IPS-18c (cell line): ENCODE results near the gene ZNF189.

Experiments used
- H3K4me3 ChIP-seq: 2 replicates; pipeline ENCODE4 v1.7.0; 2013; ENCODE audit warnings: low read depth, mild to moderate bottlenecking, low read length, moderate library complexity; ENCODE audit not compliant: insufficient read depth
- H3K9me3 ChIP-seq: one replicate; pipeline ENCODE4 v1.6.1; 2013; ENCODE audit warnings: mild to moderate bottlenecking, low read length, moderate library complexity; ENCODE audit not compliant: control insufficient read depth, insufficient read depth

ZNF189 gene

DNA sequence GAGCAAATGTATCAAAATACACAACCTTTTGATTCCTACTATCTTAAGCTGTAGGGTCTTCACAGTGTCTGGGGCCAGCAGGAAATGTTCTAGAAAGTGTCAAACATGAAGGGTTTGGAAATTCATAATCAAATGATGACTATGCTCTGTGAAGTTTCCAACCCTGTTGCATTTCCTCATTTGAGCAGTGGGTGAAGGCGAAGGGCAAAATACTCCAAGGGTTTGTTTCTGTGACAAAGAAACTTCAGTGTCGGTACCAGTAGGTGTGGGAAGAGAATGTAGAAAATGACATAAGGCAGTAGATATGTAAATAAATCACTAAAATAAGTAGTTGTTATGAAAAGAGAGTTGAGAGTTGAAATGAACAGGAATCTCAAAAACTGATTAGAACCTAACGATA is 36.3 kb downstream of the ZNF189 start:
- Histone ChIP-seq H3K9me3 (no peaks in the 10 kb centered on the region), H3K4me3 (no peak overlapping the region)

DNA sequence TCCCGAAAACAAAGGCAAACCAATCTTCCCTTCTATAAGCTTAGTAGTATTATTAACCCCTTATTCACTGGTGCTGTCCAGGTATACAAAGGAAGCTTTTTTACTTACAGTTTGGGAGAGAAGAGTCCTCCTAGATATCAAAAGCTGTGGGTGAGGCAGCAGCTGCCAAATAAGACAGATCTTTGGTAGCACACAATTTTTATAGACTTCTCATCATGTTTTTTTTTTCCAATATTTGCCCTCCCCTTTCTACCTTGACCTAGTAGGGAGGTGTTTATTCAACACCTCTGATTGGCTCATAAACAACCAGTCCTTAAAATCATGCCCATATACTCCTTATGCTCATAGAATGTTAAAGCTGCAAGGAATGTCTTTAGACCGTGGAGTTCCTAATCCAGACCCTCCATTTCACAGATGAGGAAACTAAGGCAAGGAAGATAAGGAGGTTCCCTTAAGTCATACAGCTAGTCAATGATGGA is 37.0 kb downstream of the ZNF189 start, which contains the start of gene ALDOB:
Gene ALDOB (minus strand): TSS at position 174 of the 479 bp plus-strand sequence. CDS start 4,887 bp downstream, outside the sequence.
- H3K9me3 ChIP-seq, result no peaks in the 10 kb centered on the region

GRCh38 chr9:101437806-101438232 is 39.2 kb downstream of the ZNF189 start:
- H3K9me3 ChIP-seq, result no peaks in the 10 kb centered on the region
- H3K4me3 ChIP-seq, result no peak overlapping the region

More for the DNA sequence above, 37.0 kb downstream of the ZNF189 start, which contains the start of gene ALDOB:
- no peak within 1 kb of the TSS for H3K4me3 ChIP-seq

- H3K4me3 ChIP-seq, result no peak overlapping the region
- H3K9me3 ChIP-seq, result no peaks in the 10 kb centered on the region
Measured at GRCh38 chr9:101438523-101438922, 39.9 kb downstream of the ZNF189 start.

- no peak overlapping the region for H3K4me3 ChIP-seq
- H3K9me3 ChIP-seq, result no peaks in the 10 kb centered on the region
Measured at GRCh38 chr9:101440714-101441230, 42.1 kb downstream of the ZNF189 start.

DNA sequence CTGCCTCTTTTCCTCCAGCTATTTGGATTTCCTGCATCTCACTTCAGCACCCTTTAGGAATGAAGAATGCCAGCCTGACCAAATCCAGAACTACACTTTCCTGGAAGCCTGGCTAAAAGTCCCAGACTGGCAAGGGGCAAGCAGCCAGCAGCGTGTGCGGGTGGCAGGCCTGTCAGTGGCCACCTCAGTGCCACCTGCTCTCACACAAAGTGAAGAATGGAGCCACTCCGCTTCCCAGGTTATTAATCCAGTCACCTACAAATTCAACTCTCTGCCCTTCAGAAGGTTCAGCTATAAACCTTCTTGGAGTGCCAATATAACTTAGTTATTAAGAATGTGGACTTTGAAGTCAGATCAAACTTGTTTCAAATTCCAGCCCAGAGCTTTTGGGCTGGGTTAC is 43.7 kb downstream of the ZNF189 start:
- Histone ChIP-seq H3K9me3 (no peaks in the 10 kb centered on the region), H3K4me3 (no peak overlapping the region)

GRCh38 chr9:101442736-101443135 is 44.1 kb downstream of the ZNF189 start:
- no peak overlapping the region for H3K4me3 ChIP-seq
- H3K9me3 ChIP-seq, result no peaks in the 10 kb centered on the region

DNA sequence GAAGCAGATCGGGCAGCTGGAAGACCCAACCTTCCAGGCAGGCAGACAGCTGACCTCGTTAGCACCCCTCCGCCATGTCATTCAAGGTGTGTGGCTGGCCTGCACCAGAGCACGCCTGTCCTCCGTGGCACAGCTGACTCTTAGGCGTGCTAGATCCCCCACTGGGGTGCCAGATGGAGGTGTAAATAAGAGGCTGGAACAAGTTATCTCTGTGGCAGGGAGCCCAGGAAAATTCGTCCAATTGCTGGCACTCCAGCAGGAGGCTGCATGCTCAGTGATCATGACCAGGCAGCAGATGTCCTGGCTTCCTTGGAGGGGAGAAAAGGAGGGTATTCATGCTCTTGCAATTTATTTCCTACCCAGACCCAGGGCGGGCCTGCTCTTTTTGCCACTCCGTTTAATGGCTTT is 44.7 kb downstream of the ZNF189 start:
- Histone ChIP-seq H3K4me3 (no peak overlapping the region), H3K9me3 (no peaks in the 10 kb centered on the region)

DNA sequence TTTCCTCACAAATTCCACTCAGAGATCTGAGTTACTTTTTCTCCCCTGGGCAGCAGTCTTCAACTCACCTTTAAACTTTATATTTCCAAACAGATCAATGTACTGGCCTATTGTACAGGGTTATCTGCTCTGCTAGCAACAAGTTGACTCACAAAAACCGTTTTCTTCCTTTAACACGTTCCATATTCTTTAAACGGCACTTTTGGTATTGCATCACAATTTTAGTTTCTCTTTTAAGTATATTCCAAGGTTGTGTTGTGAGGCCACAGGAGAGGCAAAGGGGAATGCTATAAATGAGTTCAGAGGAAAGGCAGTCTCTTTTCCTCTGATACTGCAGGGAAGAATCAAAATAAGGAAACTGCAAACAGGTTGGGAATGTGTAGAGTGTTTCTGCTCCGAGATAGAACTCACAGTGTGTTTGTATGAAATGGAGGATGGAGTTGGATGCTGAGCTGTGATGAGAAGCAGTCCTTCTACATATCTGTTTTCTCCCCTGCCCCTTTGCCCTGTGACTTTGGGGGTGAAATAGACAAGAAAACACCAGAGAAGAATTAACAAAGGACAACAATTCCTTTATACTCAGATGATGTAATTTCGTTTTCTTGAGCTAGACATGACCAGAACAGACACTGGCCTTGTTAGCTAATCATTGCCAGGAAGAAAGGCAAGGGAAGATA is 46.8 kb downstream of the ZNF189 start:
- Histone ChIP-seq H3K9me3 (no peaks in the 10 kb centered on the region), H3K4me3 (no peak overlapping the region)

DNA sequence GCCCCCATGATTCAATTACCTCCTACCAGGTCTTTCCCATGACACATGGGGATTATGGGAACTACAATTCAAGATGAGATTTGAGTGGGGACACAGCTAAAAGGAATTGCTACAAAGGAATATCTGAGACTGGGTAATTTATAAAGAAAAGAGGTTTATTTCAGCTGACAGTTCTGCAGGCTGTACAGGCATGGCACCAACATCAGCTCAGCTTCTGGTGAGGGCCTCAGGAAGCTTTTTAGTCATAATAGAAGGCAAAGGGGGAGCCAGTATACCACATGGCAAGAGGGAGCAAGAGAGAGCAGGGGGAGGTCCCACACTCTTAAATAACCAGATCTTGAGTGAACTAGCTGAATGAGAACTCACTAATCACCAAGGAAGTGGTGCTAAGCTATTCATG is 48.1 kb downstream of the ZNF189 start:
- no peak overlapping the region for H3K4me3 ChIP-seq
- H3K9me3 ChIP-seq, result peaks cover 2% of the 10 kb centered on the region

GRCh38 chr9:101448680-101449070 is 50.0 kb downstream of the ZNF189 start:
- H3K9me3 ChIP-seq, result peaks cover 4% of the 10 kb centered on the region
- H3K4me3 ChIP-seq, result no peak overlapping the region; the same call in 1 of the 2 replicates

DNA sequence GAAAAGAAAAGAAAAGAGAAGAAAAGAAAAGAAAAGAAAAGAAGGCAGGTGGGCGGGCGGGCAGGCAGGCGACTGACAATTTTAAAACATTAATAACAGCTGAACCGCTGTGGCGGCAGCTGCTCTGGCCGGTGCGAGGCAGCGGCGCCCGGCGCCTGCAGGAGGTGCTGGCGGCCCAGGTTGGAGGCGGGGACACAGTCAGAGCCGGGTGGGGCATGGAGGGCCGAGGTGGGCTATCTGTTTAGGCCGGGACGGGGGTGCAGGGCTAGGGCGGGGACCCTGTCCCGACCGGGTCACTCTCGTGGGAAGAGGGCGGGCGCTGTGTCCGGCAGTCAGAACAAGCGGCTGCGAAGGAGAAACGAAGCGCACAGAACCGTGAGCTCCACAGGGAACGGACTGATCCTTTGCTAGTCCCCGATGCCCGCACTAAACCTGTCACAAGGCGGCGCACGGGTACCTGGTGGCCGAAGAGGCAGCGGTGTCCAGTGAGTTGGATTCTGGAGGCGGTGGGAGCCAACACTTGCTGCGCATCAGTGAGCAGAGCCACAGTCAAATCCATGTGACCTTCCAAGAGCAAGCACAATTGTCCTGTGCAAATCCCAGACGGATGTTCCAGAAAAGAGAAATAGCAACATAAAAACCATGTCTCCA is 50.5 kb downstream of the ZNF189 start:
- H3K4me3 ChIP-seq, result peak overlapping the region; percentile 66
- peaks cover 4% of the 10 kb centered on the region for H3K9me3 ChIP-seq

- Histone ChIP-seq H3K9me3 (peaks cover 4% of the 10 kb centered on the region), H3K4me3 (no peak overlapping the region)
Measured at GRCh38 chr9:101450931-101451330, 52.3 kb downstream of the ZNF189 start.

DNA sequence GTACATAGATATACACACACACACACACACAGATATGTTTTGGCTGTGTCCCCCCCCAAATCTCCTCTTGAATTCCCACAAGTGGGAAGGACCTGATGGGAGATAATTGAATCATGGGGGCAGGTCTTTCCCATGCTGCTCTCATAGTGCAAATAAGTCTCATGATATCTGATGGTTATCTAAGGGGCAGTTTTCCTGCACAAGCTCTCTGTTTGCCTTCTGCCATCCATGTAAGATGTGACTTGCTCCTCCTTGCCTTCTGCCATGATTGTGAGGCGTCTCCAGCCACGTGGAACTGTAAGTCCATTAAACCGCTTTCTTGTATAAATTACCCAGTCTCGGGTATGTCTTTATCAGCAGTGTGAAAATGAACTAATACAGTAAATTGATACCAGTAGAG is 52.8 kb downstream of the ZNF189 start:
- Histone ChIP-seq H3K9me3 (peaks cover 4% of the 10 kb centered on the region), H3K4me3 (no peak overlapping the region)

- Histone ChIP-seq H3K9me3 (peaks cover 4% of the 10 kb centered on the region), H3K4me3 (no peak overlapping the region)
Measured at GRCh38 chr9:101453776-101454570, 55.3 kb downstream of the ZNF189 start.

DNA sequence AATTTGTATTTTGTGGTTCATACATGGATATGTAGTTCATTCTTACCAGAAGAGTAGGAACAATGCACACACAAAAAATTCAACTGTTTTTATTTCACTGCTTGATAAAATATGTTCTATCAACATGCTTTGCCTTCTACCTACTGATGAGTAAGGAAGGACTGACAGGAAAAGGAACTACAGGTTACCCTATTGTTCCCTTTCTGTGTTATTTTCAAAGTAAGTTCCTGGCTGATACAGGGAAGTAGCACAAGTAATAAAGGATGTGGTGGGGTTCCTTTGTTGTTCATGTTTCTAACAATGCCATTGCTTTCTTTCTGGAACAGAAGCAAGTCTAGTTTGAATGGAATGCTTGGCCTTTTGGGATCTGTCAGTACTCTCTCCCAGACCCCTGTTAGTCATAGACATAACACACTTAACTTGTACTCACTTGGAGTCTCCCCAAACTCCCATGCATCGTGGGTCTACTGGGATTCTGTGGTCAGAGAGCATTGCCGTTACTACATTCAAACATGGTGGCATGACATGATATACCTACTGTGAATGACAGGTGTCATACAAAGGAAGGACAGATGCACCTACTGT is 57.1 kb downstream of the ZNF189 start:
- no peak overlapping the region for H3K4me3 ChIP-seq
- peaks cover 4% of the 10 kb centered on the region for H3K9me3 ChIP-seq

DNA sequence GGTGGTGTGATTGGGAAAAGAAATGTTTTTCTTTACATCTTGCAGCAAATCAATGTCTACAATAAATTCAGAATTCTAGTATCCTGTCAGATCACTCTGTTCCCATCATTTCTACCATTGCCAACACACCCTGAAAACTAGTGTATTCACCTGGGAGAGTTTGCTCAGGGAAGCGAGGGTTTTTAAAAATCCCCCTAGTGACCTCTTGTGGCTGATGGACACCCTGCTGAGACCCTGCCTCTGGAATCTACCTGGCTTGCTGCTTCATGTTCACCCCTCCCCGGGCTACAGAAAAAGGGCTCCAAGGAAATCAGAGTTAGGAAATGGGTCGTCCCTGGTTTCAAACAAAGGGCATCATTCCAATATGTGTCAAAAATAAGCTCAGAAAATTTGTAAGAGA is 58.4 kb downstream of the ZNF189 start:
- H3K9me3 ChIP-seq, result no peaks in the 10 kb centered on the region
- H3K4me3 ChIP-seq, result no peak overlapping the region
